ENCODE data around the gene CD2AP. TPM values are rescaled to one million over a fixed set of nuclear protein-coding genes. Genes with fewer than 3 reads are reported as not detected.
"Not testable (repeated sequence)": the region's sequence is repeated elsewhere in the genome, so short reads cannot be mapped to it uniquely, and the experiment has no call there.

The CD2AP gene
- total RNA-seq, result 42.8 TPM

GRCh38 chr6:47477497-47478232, at the start of gene CD2AP:
Gene CD2AP, plus strand, starts transcription at chr6:47477789. Its CDS starts 456 bp downstream, at chr6:47478245.
- Histone ChIP-seq H3K4me1 (ENCODE audit: insufficient read depth, low read length) (peaks cover 17% of the 10 kb centered on the region), H3K4me3 (ENCODE audit: low read length) (peak within 1 kb of the TSS; percentile 76), H3K9me3 (ENCODE audit: low read depth, low read length) (no peaks in the 10 kb centered on the region), H3K27me3 (ENCODE audit: insufficient read depth, low read length) (no peaks in the 10 kb centered on the region)

DNA sequence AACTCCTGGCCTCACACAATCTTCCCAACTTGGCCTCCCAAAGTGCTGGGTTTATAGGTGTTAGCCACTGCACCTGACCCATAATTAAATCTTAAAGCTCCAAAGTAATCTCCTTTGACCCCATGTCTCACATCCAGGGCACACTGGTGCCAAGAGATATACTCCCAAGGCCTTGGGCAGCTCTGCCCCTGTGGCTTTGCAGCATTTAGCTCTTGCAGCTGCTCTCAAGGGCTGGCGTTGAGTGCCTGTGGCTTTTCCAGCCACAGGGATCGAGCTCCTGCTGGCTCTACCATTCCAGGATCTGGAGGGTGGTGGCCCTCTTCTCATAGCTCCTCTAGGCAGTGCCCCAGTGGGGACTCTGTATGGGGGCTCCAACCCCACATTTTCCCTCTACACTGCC, 49.3 kb upstream of the CD2AP start:
- Histone ChIP-seq H3K4me3 (ENCODE audit: low read length) (no peak overlapping the region), H3K27me3 (ENCODE audit: insufficient read depth, low read length) (no peaks in the 10 kb centered on the region), H3K9me3 (ENCODE audit: low read depth, low read length) (peaks cover 10% of the 10 kb centered on the region), H3K4me1 (ENCODE audit: insufficient read depth, low read length) (no peaks in the 10 kb centered on the region)

DNA sequence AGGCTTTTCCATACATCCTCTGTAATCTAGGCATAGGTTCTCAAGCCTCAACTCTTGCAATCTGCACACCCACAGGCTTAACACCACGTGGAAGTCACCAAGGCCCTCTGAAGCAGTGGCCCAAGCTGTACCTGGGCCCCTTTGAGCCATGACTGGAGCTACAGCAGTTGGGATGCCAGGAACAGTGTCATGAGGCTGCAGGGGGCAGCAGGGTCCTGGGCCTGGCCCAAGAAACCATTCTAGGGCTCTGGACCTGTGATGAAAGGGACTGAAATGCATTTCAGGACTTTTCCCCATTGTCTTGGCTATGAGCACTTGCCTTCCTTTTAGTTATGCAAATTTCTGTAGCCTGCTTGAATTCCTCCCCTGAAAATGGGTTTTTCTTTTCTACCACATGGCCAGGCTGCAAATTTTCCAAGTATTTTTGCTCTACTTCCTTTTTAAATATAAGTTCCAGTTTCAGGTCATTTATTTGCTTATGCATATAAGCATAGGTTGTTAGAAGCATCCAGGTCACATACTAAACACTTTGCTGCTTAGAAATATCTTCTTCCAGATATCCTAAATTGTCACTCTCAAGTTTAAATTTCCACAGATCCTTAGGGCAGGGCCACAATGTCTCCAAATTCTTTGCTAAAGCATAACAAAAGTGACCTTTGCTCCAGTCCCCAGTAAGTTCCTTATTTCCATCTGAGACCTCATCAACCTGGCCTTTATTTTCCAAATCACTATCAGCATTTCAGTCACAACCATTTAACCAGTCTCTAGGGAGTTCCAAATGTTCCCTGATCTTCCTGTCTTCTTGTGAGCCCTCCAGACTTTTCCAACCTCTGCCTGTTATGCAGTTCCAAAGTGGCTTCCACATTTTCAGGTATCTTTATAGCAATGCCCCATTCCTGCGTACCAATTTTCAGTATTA, 48.6 kb upstream of the CD2AP start:
- Histone ChIP-seq H3K27me3 (ENCODE audit: insufficient read depth, low read length) (no peaks in the 10 kb centered on the region), H3K9me3 (ENCODE audit: low read depth, low read length) (peaks cover 10% of the 10 kb centered on the region), H3K4me1 (ENCODE audit: insufficient read depth, low read length) (no peaks in the 10 kb centered on the region), H3K4me3 (ENCODE audit: low read length) (no peak overlapping the region)

GRCh38 chr6:47434372-47435253, 43.0 kb upstream of the CD2AP start:
- peaks cover 3% of the 10 kb centered on the region for H3K9me3 ChIP-seq (ENCODE audit: low read depth, low read length)
- no peaks in the 10 kb centered on the region for H3K27me3 ChIP-seq (ENCODE audit: insufficient read depth, low read length)
- H3K4me3 ChIP-seq (ENCODE audit: low read length), result no peak overlapping the region
- peaks cover 22% of the 10 kb centered on the region for H3K4me1 ChIP-seq (ENCODE audit: insufficient read depth, low read length)

GRCh38 chr6:47435254-47435612, 42.4 kb upstream of the CD2AP start:
- no peaks in the 10 kb centered on the region for H3K9me3 ChIP-seq (ENCODE audit: low read depth, low read length)
- H3K4me1 ChIP-seq (ENCODE audit: insufficient read depth, low read length), result peaks cover 22% of the 10 kb centered on the region
- H3K4me3 ChIP-seq (ENCODE audit: low read length), result no peak overlapping the region
- H3K27me3 ChIP-seq (ENCODE audit: insufficient read depth, low read length), result no peaks in the 10 kb centered on the region

GRCh38 chr6:47437592-47437991, 40.0 kb upstream of the CD2AP start:
- no peaks in the 10 kb centered on the region for H3K27me3 ChIP-seq (ENCODE audit: insufficient read depth, low read length)
- no peaks in the 10 kb centered on the region for H3K9me3 ChIP-seq (ENCODE audit: low read depth, low read length)
- peaks cover 22% of the 10 kb centered on the region for H3K4me1 ChIP-seq (ENCODE audit: insufficient read depth, low read length)
- H3K4me3 ChIP-seq (ENCODE audit: low read length), result no peak overlapping the region

GRCh38 chr6:47438481-47439347, 38.9 kb upstream of the CD2AP start:
- Histone ChIP-seq H3K27me3 (ENCODE audit: insufficient read depth, low read length) (no peaks in the 10 kb centered on the region), H3K4me3 (ENCODE audit: low read length) (no peak overlapping the region), H3K9me3 (ENCODE audit: low read depth, low read length) (no peaks in the 10 kb centered on the region), H3K4me1 (ENCODE audit: insufficient read depth, low read length) (peaks cover 22% of the 10 kb centered on the region)

DNA sequence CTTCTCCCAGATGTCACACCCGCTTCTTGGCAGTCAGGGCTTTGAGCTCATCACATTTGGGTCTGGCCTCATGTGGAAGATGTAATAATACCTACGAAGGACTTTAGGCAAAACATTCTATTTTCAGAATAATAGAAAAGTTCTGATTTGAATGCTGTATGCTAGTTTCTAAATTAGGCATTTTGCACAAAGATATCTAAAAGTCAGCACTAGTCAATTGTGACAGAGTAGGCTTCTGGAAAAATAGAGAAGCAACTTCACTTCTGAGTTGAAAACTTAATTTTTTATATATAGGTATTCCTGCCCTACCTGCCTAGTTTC, 38.3 kb upstream of the CD2AP start:
- peaks cover 22% of the 10 kb centered on the region for H3K4me1 ChIP-seq (ENCODE audit: insufficient read depth, low read length)
- no peaks in the 10 kb centered on the region for H3K27me3 ChIP-seq (ENCODE audit: insufficient read depth, low read length)
- no peak overlapping the region for H3K4me3 ChIP-seq (ENCODE audit: low read length)
- H3K9me3 ChIP-seq (ENCODE audit: low read depth, low read length), result no peaks in the 10 kb centered on the region

DNA sequence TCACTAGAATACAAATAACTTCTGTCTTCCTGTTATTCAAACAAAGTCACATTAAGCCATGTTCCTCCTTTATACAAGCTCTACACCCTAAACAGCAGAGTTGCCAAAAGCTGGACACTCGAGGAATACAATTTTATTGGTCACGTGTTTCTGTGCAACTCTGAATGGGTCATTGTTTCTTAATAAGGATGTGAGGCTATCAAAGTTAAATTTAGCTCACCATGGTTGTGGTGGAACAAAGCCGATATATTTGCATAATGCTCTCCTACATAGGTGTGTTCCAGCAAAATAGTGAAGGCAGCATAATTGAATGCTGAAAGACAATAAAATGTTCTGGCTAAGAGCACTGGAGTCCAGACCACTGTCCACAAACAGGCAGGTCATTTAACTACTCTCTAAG, 36.9 kb upstream of the CD2AP start:
- Histone ChIP-seq H3K27me3 (ENCODE audit: insufficient read depth, low read length) (no peaks in the 10 kb centered on the region), H3K4me3 (ENCODE audit: low read length) (no peak overlapping the region), H3K9me3 (ENCODE audit: low read depth, low read length) (no peaks in the 10 kb centered on the region), H3K4me1 (ENCODE audit: insufficient read depth, low read length) (peaks cover 22% of the 10 kb centered on the region)

DNA sequence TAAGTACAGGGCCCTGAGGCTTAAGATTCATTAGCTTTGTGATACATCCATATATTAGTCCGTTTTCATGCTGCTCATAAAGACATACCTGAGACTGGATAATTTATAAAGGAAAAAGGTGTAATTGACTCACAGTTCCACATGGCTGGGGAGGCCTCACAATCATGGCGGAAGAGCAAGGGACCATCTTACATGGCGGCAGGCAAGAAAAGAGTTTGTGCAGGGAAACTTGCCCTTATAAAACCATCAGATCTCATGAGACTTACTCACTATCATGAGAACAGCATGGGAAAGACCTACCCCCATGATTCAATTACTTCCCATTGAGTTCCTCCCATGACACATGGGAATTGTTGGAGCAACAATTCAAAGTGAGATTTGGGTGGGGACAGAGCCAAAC, 32.6 kb upstream of the CD2AP start:
- not testable (repeated sequence) for H3K4me1 ChIP-seq (ENCODE audit: insufficient read depth, low read length); H3K9me3 ChIP-seq (ENCODE audit: low read depth, low read length); H3K4me3 ChIP-seq (ENCODE audit: low read length); H3K27me3 ChIP-seq (ENCODE audit: insufficient read depth, low read length)

DNA sequence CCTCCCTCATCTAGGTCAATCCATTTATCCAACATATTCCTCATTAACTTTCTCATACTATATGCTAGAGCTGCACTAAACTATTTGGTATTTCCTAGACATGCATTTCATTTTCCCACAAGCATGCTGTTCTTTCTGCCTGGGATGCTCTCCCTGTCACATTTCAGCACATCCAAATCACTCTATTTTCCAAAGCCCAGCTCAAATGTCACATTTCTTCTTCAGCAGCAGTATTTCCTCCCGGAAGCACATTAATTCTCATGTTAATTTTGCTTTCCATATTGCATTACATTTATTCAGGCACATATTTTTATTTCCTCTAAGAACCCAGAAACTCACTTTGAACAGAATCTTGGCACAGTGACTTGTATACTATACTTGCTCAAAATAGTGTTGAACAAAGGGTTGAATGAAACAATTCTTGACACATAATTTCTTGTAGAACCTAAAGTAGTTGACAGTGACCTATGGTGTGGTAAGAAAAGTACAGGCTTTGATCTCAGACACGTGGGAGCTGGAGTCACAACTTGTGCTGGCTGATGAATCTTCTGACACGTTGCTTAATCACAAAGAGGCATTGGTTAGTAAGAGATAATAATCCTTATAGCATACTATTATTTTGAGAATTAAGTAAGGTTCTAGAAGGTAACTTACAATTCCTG, 30.8 kb upstream of the CD2AP start:
- Histone ChIP-seq H3K4me3 (ENCODE audit: low read length) (no peak overlapping the region), H3K27me3 (ENCODE audit: insufficient read depth, low read length) (no peaks in the 10 kb centered on the region), H3K4me1 (ENCODE audit: insufficient read depth, low read length) (no peaks in the 10 kb centered on the region), H3K9me3 (ENCODE audit: low read depth, low read length) (no peaks in the 10 kb centered on the region)

GRCh38 chr6:47447722-47448121, 29.9 kb upstream of the CD2AP start:
- Histone ChIP-seq H3K4me3 (ENCODE audit: low read length) (no peak overlapping the region), H3K27me3 (ENCODE audit: insufficient read depth, low read length) (no peaks in the 10 kb centered on the region), H3K9me3 (ENCODE audit: low read depth, low read length) (no peaks in the 10 kb centered on the region), H3K4me1 (ENCODE audit: insufficient read depth, low read length) (no peaks in the 10 kb centered on the region)

- no peak overlapping the region for H3K4me3 ChIP-seq (ENCODE audit: low read length)
- no peaks in the 10 kb centered on the region for H3K9me3 ChIP-seq (ENCODE audit: low read depth, low read length)
- H3K27me3 ChIP-seq (ENCODE audit: insufficient read depth, low read length), result no peaks in the 10 kb centered on the region
- no peaks in the 10 kb centered on the region for H3K4me1 ChIP-seq (ENCODE audit: insufficient read depth, low read length)
Observed at GRCh38 chr6:47451162-47451561, 26.4 kb upstream of the CD2AP start.

DNA sequence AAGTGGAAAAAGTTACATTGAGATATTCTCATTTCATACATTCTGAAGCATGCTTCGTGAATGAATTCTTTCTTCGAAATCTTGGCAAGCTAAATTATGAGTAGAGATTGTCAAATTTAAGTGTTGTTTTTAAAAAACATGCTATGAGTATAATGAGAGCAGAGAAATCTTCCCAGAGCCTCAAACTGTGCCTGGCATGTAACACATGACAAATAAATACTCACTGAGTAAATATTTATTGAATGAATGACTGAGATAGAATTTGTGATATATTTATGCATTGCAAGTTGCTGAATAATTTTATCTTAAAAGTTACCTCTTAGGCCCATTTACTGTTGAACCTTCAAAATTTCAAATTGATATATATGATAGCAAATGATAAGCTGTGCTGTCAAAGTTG, 24.7 kb upstream of the CD2AP start:
- Histone ChIP-seq H3K9me3 (ENCODE audit: low read depth, low read length) (no peaks in the 10 kb centered on the region), H3K4me3 (ENCODE audit: low read length) (no peak overlapping the region), H3K27me3 (ENCODE audit: insufficient read depth, low read length) (no peaks in the 10 kb centered on the region), H3K4me1 (ENCODE audit: insufficient read depth, low read length) (no peaks in the 10 kb centered on the region)
